Uterus (tissue), 4 donors: ENCODE measurements around the gene GATAD1. TPM values are rescaled to one million over a fixed set of nuclear protein-coding genes. Genes with fewer than 3 reads are reported as not detected.
"Not testable (repeated sequence)": the region's sequence is repeated elsewhere in the genome, so short reads cannot be mapped to it uniquely, and the experiment has no call there.

Experiments
- DNase-seq, 2 donors: peaks; one replicate each; pipeline ENCODE4 v3.0.0-alpha.2; 2019 to 2020
- H3K27ac ChIP-seq, 2 donors: fragments of 200-600 bp; sonication (generic); 1 replicate in 1 of 2; 2 replicates in 1 of 2; pipeline ENCODE4 v1.5.1; 2016 to 2018
- H3K27me3 ChIP-seq, 2 donors: fragments of 200-600 bp; sonication (generic); one replicate each; pipeline ENCODE4 v1.5.1; 2018 to 2019; ENCODE audit warnings: control low read depth in 1 of 2
- H3K36me3 ChIP-seq, 2 donors: fragments of 200-600 bp; sonication (generic); one replicate each; pipeline ENCODE4 v1.5.1; 2019; ENCODE audit warnings: control low read depth in 1 of 2
- H3K4me1 ChIP-seq, 2 donors: fragments of 200-600 bp; sonication (generic); one replicate each; pipeline ENCODE4 v1.5.1; 2018 to 2019; ENCODE audit warnings: control low read depth in 1 of 2
- H3K4me3 ChIP-seq, 2 donors: fragments of 200-600 bp; sonication (generic); 1 replicate in 1 of 2; 2 replicates in 1 of 2; pipeline ENCODE4 v1.5.1; 2018 to 2019; ENCODE audit warnings: mild to moderate bottlenecking in 1 of 2
- H3K9me3 ChIP-seq, 2 donors: fragments of 200-600 bp; sonication (generic); one replicate each; pipeline ENCODE4 v1.5.1; 2019; ENCODE audit warnings: control low read depth in 1 of 2
- CTCF ChIP-seq, 4 experiments: fragments of 200-600 bp in 2 of 4; fragments of 450-650 bp in 2 of 4; sonication (generic) in 2 of 4; IDR thresholded peaks; one replicate each; pipeline ENCODE4 v1.5.1; 2016 to 2019; ENCODE audit warnings: antibody characterized with exemption in 4 of 4, mild to moderate bottlenecking in 2 of 4, moderate library complexity in 1 of 4
- POLR2A ChIP-seq, 2 donors: fragments of 450-650 bp; IDR thresholded peaks; one replicate each; pipeline ENCODE4 v1.6.1; 2016; ENCODE audit warnings: antibody characterized with exemption in 2 of 2, mild to moderate bottlenecking in 1 of 2, moderate library complexity in 1 of 2
- intact Hi-C: fragments of 100-400 bp; cut with DNase I; formaldehyde crosslinking; loops from one replicate; pipeline ENCODE4 v1.15.1; 2023; ENCODE audit warnings: low total_unique reads
- total RNA-seq, 4 donors: library from RNA; depleted of rRNA in 3 of 4; stranded (reverse); fragments of >200 nt in 3 of 4; gene quantifications; one replicate each; pipeline versions ENCODE4 v1.1.0 to v1.2.4, GENCODE V29; 2014 to 2023
- donor health status: DM: yes; HTN: yes; CAD: no.

GATAD1 gene
- total RNA-seq, 4 donors from 2014 or later = 41.2 to 62.2 (median 54.9) TPM

GRCh38 chr7:92464515-92464914, 17.2 kb downstream of the GATAD1 start:
- TF ChIP-seq POLR2A (IDR thresholded peaks at IDR 0.05) (no peak), CTCF (IDR thresholded peaks at IDR 0.05) (no peak)
- Histone ChIP-seq H3K36me3 (no peaks in the 10 kb centered on the region), H3K4me1 (no peaks in the 10 kb centered on the region), H3K27me3 (no peaks in the 10 kb centered on the region), H3K9me3 (no peaks in the 10 kb centered on the region), H3K27ac (no peak overlapping the region), H3K4me3 (no peak overlapping the region)
- DNase-seq = no peak
- intact Hi-C loops = no loop called here

GRCh38 chr7:92466682-92467081, 19.4 kb downstream of the GATAD1 start:
- Histone ChIP-seq H3K27ac (no peak overlapping the region), H3K27me3 (no peaks in the 10 kb centered on the region), H3K4me3 (no peak overlapping the region), H3K4me1 (no peaks in the 10 kb centered on the region), H3K9me3 (no peaks in the 10 kb centered on the region), H3K36me3 (no peaks in the 10 kb centered on the region)
- TF ChIP-seq CTCF (IDR thresholded peaks at IDR 0.05) (no peak), POLR2A (IDR thresholded peaks at IDR 0.05) (no peak)
- no peak for DNase-seq
- intact Hi-C loops = no loop called here

- H3K4me3 ChIP-seq, H3K27ac ChIP-seq, intact Hi-C loops, DNase-seq, H3K27me3 ChIP-seq, H3K36me3 ChIP-seq, H3K4me1 ChIP-seq, H3K9me3 ChIP-seq: not testable (repeated sequence)
These were observed 21.3 kb downstream of the GATAD1 start for GRCh38 chr7:92468589-92468988.

GRCh38 chr7:92473989-92474388, 26.7 kb downstream of the GATAD1 start:
- H3K27me3 ChIP-seq = not testable (repeated sequence)

GRCh38 chr7:92475261-92475770, 28.0 kb downstream of the GATAD1 start:
- H3K27ac ChIP-seq, H3K4me1 ChIP-seq, H3K4me3 ChIP-seq, H3K27me3 ChIP-seq, intact Hi-C loops, DNase-seq, H3K36me3 ChIP-seq, H3K9me3 ChIP-seq: not testable (repeated sequence)

More at GRCh38 chr7:92473989-92474388, 26.7 kb downstream of the GATAD1 start:
- DNase-seq, H3K4me1 ChIP-seq, H3K4me3 ChIP-seq, H3K27ac ChIP-seq, H3K36me3 ChIP-seq, intact Hi-C loops, H3K9me3 ChIP-seq: not testable (repeated sequence)

- DNase-seq, intact Hi-C loops, H3K4me1 ChIP-seq, H3K4me3 ChIP-seq, H3K36me3 ChIP-seq, H3K9me3 ChIP-seq, H3K27ac ChIP-seq, H3K27me3 ChIP-seq: not testable (repeated sequence)
These were observed 28.7 kb downstream of the GATAD1 start for GRCh38 chr7:92475851-92476590.

GRCh38 chr7:92477681-92478080, 30.4 kb downstream of the GATAD1 start, which contains the start of gene ERVW-1:
Gene ERVW-1, minus strand, starts transcription at chr7:92477946. Its CDS starts 7,565 bp downstream, at chr7:92470381.
- intact Hi-C loops, H3K27ac ChIP-seq, H3K36me3 ChIP-seq, H3K9me3 ChIP-seq, H3K4me1 ChIP-seq, H3K4me3 ChIP-seq, DNase-seq, H3K27me3 ChIP-seq: not testable (repeated sequence)

- Histone ChIP-seq H3K4me3 (no peak overlapping the region), H3K36me3 (no peaks in the 10 kb centered on the region), H3K4me1 (no peaks in the 10 kb centered on the region), H3K27me3 (no peaks in the 10 kb centered on the region), H3K9me3 (no peaks in the 10 kb centered on the region), H3K27ac (no peak overlapping the region)
- no peak for TF ChIP-seq POLR2A (IDR thresholded peaks at IDR 0.05)
- no peak for TF ChIP-seq CTCF (IDR thresholded peaks at IDR 0.05)
- intact Hi-C loops = no loop called here
- DNase-seq = no peak
These were observed 30.8 kb downstream of the GATAD1 start for GRCh38 chr7:92478095-92478494.
